Activated CD4-positive, alpha-beta T cell treated with anti-CD3 and anti-CD28 coated beads, Interleukin-2, amount 50 U/mL, for 1 hour (primary cell): ENCODE measurements around the gene GNG7.
"Not testable (repeated sequence)": the region's sequence is repeated elsewhere in the genome, so short reads cannot be mapped to it uniquely, and the experiment has no call there.

Experiments used
- DNase-seq: peaks from one replicate; pipeline ENCODE4 v3.0.0-alpha.2; 2020

Gene GNG7

GRCh38 chr19:2546128-2547032 is 156.1 kb downstream of the GNG7 start:
- no peak for DNase-seq

GRCh38 chr19:2545416-2546127 is 156.9 kb downstream of the GNG7 start:
- DNase-seq: not testable (repeated sequence)

GRCh38 chr19:2544576-2545415 is 157.7 kb downstream of the GNG7 start:
- DNase-seq: no peak

- peak; percentile 74 for DNase-seq
Observed at GRCh38 chr19:2543463-2544442, 158.7 kb downstream of the GNG7 start.

GRCh38 chr19:2543072-2543462 is 159.4 kb downstream of the GNG7 start:
- not testable (repeated sequence) for DNase-seq

DNA sequence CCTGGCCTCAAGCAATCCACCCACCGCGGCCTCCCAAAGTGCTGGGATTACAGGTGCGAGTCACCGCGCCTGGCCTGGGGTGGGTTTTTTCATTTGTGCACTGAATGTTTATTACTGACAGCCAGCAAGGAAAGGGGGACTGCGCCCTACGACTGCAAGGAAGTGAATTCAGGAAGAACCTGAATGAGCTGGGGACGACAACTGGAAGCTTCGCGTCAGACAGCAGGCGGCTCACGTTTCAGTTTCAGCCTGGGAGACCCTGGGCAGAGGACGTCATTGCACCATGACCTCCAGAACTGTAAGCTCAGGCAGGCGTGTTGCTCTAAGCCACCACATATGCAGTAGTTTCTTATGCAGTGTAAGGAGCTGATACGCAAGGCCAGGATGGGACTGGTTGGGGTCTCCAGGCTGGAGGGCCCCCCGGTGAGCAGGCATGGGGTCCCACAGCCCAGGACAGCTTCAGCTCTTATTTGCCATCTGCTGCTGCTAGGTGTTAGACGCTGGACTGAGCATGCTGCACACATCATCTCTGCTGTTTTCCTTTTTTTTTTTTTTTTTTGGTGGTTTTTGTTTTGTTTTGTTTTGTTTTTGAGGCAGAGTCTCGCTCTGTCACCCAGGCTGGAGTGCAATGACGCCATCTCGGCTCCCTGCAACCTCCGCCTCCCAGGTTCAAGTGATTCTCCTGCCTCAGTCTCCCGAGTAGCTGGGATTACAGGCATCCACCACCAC is 160.0 kb downstream of the GNG7 start:
- no peak for DNase-seq

- no peak for DNase-seq
Observed at GRCh38 chr19:2540646-2541454, 161.6 kb downstream of the GNG7 start.

DNA sequence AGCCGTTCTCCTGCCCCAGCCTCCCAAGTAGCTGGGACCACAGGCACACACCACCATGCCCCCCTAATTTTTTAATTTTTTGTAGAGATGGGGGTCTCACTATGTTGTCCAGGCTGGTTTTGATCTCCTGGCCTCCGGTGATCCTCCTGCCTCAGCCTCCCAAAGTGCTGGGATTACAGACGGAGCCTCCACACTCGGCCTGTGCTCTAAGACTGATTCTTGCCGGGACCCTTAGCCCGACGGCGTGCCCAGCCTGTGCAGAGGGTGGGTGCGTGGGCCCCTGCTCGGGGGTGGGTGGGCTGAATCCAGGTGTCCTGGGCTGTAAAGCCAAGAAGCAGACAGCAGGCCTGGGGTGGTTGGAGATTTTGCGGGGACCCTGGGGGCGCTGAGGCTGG is 162.2 kb downstream of the GNG7 start:
- DNase-seq: no peak

- no peak for DNase-seq
Observed at GRCh38 chr19:2538096-2538757, 164.3 kb downstream of the GNG7 start.

- not testable (repeated sequence) for DNase-seq
Observed at GRCh38 chr19:2537584-2537983, 164.9 kb downstream of the GNG7 start.

DNA sequence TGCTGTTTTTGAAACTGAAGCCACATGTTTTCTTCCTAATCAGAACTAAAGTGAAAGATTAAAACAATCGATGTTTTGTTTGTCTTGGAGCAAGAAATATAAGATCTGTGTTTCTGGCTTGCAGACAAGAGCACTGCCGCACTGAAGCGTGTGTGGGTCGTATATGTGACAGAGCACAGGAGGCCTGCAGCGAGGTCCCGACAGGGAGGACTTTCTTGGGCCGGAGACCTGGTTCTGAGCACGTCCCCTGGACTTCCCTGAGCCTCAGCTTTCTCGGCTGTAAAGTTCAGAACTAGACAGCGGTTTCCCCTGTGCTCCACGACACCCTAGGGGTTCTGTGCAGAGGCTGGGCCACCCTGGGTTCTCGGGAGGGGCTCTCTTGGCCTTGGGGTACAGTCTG is 166.0 kb downstream of the GNG7 start:
- no peak for DNase-seq

GRCh38 chr19:2534423-2535013 is 168.0 kb downstream of the GNG7 start:
- DNase-seq: no peak

- DNase-seq: no peak
Observed at GRCh38 chr19:2533686-2534422, 168.6 kb downstream of the GNG7 start.

- no peak for DNase-seq
Observed at GRCh38 chr19:2533072-2533425, 169.4 kb downstream of the GNG7 start.

- DNase-seq: no peak
Observed at GRCh38 chr19:2532252-2533071, 170.0 kb downstream of the GNG7 start.

GRCh38 chr19:2529942-2530341 is 172.6 kb downstream of the GNG7 start:
- not testable (repeated sequence) for DNase-seq

- DNase-seq: no peak
Observed at GRCh38 chr19:2529473-2529918, 173.0 kb downstream of the GNG7 start.

- no peak for DNase-seq
Observed at GRCh38 chr19:2528675-2529101, 173.8 kb downstream of the GNG7 start.
